Mesenchymal stem cell (in vitro differentiated cells and primary cell): ENCODE data around the gene CWF19L1.

ENCODE experiments used
- DNase-seq: peaks from one replicate; pipeline ENCODE4 v3.0.0-alpha.2; 2013
- H2AFZ ChIP-seq: one replicate; pipeline ENCODE4 v1.6.1; 2013; ENCODE audit warnings: low read depth, mild to moderate bottlenecking, control low read depth, inconsistent platforms, low read length, moderate library complexity
- H2AK5ac ChIP-seq: 2 replicates; pipeline ENCODE4 v1.6.1; 2013; ENCODE audit warnings: low read length, moderate library complexity, mild to moderate bottlenecking, inconsistent platforms; ENCODE audit not compliant: severe bottlenecking
- H2BK120ac ChIP-seq: one replicate; pipeline ENCODE4 v1.6.1; 2013; ENCODE audit warnings: low read depth, mild to moderate bottlenecking, inconsistent platforms, low read length, moderate library complexity
- H2BK12ac ChIP-seq, 2 experiments: one replicate each; pipeline ENCODE4 v1.6.1; 2013; ENCODE audit warnings: inconsistent platforms in 2 of 2, low read length in 2 of 2, mild to moderate bottlenecking in 2 of 2, moderate library complexity in 2 of 2, control low read depth in 1 of 2
- H2BK15ac ChIP-seq: one replicate; pipeline ENCODE4 v1.6.1; 2013; ENCODE audit warnings: mild to moderate bottlenecking, low read depth, inconsistent platforms; ENCODE audit not compliant: poor library complexity, severe bottlenecking
- H2BK5ac ChIP-seq: 2 replicates; pipeline ENCODE4 v1.6.1; 2013; ENCODE audit warnings: low read depth, mild to moderate bottlenecking, low read length, control low read depth, inconsistent platforms; ENCODE audit not compliant: poor library complexity, severe bottlenecking
- H3K14ac ChIP-seq, 2 experiments: one replicate each; pipeline ENCODE4 v1.6.1; 2013; ENCODE audit warnings: inconsistent platforms in 2 of 2, low read length in 2 of 2, control low read depth in 1 of 2, mild to moderate bottlenecking in 1 of 2, moderate library complexity in 1 of 2
- H3K18ac ChIP-seq, 2 experiments: one replicate each; pipeline ENCODE4 v1.6.1; 2013; ENCODE audit warnings: inconsistent platforms in 2 of 2, low read length in 2 of 2, control low read depth in 1 of 2, low read depth in 1 of 2, mild to moderate bottlenecking in 1 of 2
- H3K23ac ChIP-seq, 2 experiments: one replicate each; pipeline ENCODE4 v1.6.1; 2013; ENCODE audit warnings: inconsistent platforms in 2 of 2, low read length in 2 of 2, mild to moderate bottlenecking in 2 of 2, moderate library complexity in 2 of 2, control low read depth in 1 of 2
- H3K27ac ChIP-seq: 2 replicates; pipeline ENCODE4 v1.5.1; 2013; ENCODE audit warnings: mild to moderate bottlenecking, moderate library complexity, low read length, control low read depth, inconsistent platforms; ENCODE audit not compliant: poor library complexity, severe bottlenecking
- H3K27me3 ChIP-seq, 2 experiments: 2 replicates each; pipeline versions ENCODE4 v1.6.1 to v1.7.0; 2013; ENCODE audit warnings: low read length in 2 of 2, mild to moderate bottlenecking in 2 of 2, moderate library complexity in 2 of 2, control low read depth in 1 of 2, inconsistent platforms in 1 of 2; ENCODE audit not compliant: control insufficient read depth in 1 of 2, insufficient read depth in 1 of 2
- H3K36me3 ChIP-seq, 2 experiments: 2 replicates each; pipeline versions ENCODE4 v1.6.1 to v1.7.0; 2013; ENCODE audit warnings: low read length in 2 of 2, control low read depth in 1 of 2, inconsistent platforms in 1 of 2, low read depth in 1 of 2, mild to moderate bottlenecking in 1 of 2; ENCODE audit not compliant: insufficient read depth in 2 of 2, control insufficient read depth in 1 of 2
- H3K4ac ChIP-seq, 2 experiments: one replicate each; pipeline ENCODE4 v1.6.1; 2013; ENCODE audit warnings: inconsistent platforms in 2 of 2, low read length in 2 of 2, mild to moderate bottlenecking in 2 of 2, moderate library complexity in 2 of 2, control low read depth in 1 of 2, low read depth in 1 of 2
- H3K4me1 ChIP-seq: 2 replicates; pipeline ENCODE4 v1.6.1; 2013; ENCODE audit warnings: low read depth, low read length, control low read depth; ENCODE audit not compliant: control insufficient read depth, insufficient read depth
- H3K4me2 ChIP-seq: 2 replicates; pipeline ENCODE4 v1.6.1; 2013; ENCODE audit warnings: low read length, mild to moderate bottlenecking, inconsistent platforms; ENCODE audit not compliant: poor library complexity, severe bottlenecking
- H3K4me3 ChIP-seq, 2 experiments: 2 replicates each; pipeline versions ENCODE4 v1.5.1 to v1.7.0; 2013; ENCODE audit warnings: low read length in 2 of 2, mild to moderate bottlenecking in 2 of 2, control low read depth in 1 of 2, low read depth in 1 of 2; ENCODE audit not compliant: insufficient read depth in 1 of 2
- H3K79me1 ChIP-seq: replicated peaks from 2 replicates; pipeline ENCODE4 v1.6.1; 2013; ENCODE audit warnings: mild to moderate bottlenecking, control low read depth, low read length, inconsistent platforms; ENCODE audit not compliant: poor library complexity, severe bottlenecking
- H3K9ac ChIP-seq: 2 replicates; pipeline ENCODE4 v1.7.0; 2013; ENCODE audit warnings: mild to moderate bottlenecking, low read length, moderate library complexity
- H3K9me3 ChIP-seq: 2 replicates; pipeline ENCODE4 v1.7.0; 2013; ENCODE audit warnings: mild to moderate bottlenecking, low read length; ENCODE audit not compliant: control insufficient read depth
- H4K8ac ChIP-seq: one replicate; pipeline ENCODE4 v1.6.1; 2013; ENCODE audit warnings: inconsistent platforms, mild to moderate bottlenecking, low read length, moderate library complexity
- H4K91ac ChIP-seq: one replicate; pipeline ENCODE4 v1.6.1; 2013; ENCODE audit warnings: mild to moderate bottlenecking, low read length, inconsistent platforms
- WGBS: methylation state at CpG from one replicate; pipeline ENCODE4 v1.1.7; 2013; ENCODE audit warnings: mixed read lengths; 5-methylcytosine and 5-hydroxymethylcytosine counted together

Gene CWF19L1

GRCh38 chr10:100254191-100254590 is 13.2 kb downstream of the CWF19L1 start:
- no peak overlapping the region for H2AK5ac ChIP-seq
- H3K4me2 ChIP-seq = no peak overlapping the region
- H2BK12ac ChIP-seq = no peak overlapping the region
- no peak overlapping the region for H3K27ac ChIP-seq
- no peak overlapping the region for H2BK15ac ChIP-seq
- no peak overlapping the region for H2BK5ac ChIP-seq
- H4K91ac ChIP-seq = no peak overlapping the region
- no peak overlapping the region for H4K8ac ChIP-seq
- H3K4me3 ChIP-seq = no peak overlapping the region
- no peaks in the 10 kb centered on the region for H3K27me3 ChIP-seq
- H2BK120ac ChIP-seq = no peak overlapping the region
- H3K14ac ChIP-seq = no peak overlapping the region
- peaks cover 14% of the 10 kb centered on the region for H3K79me1 ChIP-seq
- H3K23ac ChIP-seq = no peak overlapping the region
- no peak overlapping the region for H3K4ac ChIP-seq
- no peaks in the 10 kb centered on the region for H3K4me1 ChIP-seq
- no peak overlapping the region for H3K18ac ChIP-seq
- no peak overlapping the region for H3K9ac ChIP-seq
- no peak overlapping the region for H2AFZ ChIP-seq
- peaks cover 14 to 81% of the 10 kb centered on the region in 2 experiments for H3K36me3 ChIP-seq
- DNase-seq = no peak
- WGBS = 100% methylated on average over 1 of the region's 3 CpGs
- H3K9me3 ChIP-seq = no peaks in the 10 kb centered on the region

DNA sequence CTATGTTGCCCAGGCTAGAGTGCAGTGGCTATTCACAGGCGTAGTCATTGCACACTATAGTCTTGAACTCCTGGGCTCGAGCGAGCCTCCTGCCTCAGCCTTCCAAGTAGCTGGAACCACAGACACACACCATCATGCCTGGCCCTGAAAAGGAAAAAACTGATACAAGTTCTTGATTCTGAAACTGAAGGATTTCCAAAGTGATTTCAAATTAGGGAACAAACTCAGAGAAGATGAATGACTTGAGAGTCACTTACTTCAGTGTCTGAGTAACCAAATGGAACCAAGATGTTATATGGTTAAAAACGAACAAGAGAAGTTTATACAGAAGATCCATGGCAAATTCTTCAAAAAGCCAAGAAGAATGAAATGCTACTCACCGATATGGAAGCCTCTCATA is 14.4 kb downstream of the CWF19L1 start:
- H3K9me3 ChIP-seq = no peaks in the 10 kb centered on the region
- H3K36me3 ChIP-seq = peaks cover 23 to 83% of the 10 kb centered on the region in 2 experiments
- H4K8ac ChIP-seq = no peak overlapping the region
- H2BK15ac ChIP-seq = no peak overlapping the region
- H3K79me1 ChIP-seq = peaks cover 11% of the 10 kb centered on the region
- no peaks in the 10 kb centered on the region for H3K4me1 ChIP-seq
- no peak for DNase-seq
- no peak overlapping the region for H3K4me3 ChIP-seq
- no peak overlapping the region for H3K4ac ChIP-seq
- H3K23ac ChIP-seq = no peak overlapping the region
- WGBS = 100% methylated on average over 4 of the region's 5 CpGs
- no peak overlapping the region for H3K18ac ChIP-seq
- H2AK5ac ChIP-seq = no peak overlapping the region
- no peak overlapping the region for H3K27ac ChIP-seq
- no peak overlapping the region for H2BK12ac ChIP-seq
- H3K9ac ChIP-seq = no peak overlapping the region
- H4K91ac ChIP-seq = no peak overlapping the region
- H2BK120ac ChIP-seq = no peak overlapping the region
- no peaks in the 10 kb centered on the region for H3K27me3 ChIP-seq
- H2AFZ ChIP-seq = no peak overlapping the region
- H3K14ac ChIP-seq = no peak overlapping the region
- H3K4me2 ChIP-seq = no peak overlapping the region
- no peak overlapping the region for H2BK5ac ChIP-seq

GRCh38 chr10:100248820-100249219 is 18.6 kb downstream of the CWF19L1 start:
- H3K9me3 ChIP-seq = no peaks in the 10 kb centered on the region
- H2BK15ac ChIP-seq = no peak overlapping the region
- H3K23ac ChIP-seq = no peak overlapping the region
- no peak overlapping the region for H4K91ac ChIP-seq
- H3K79me1 ChIP-seq = peaks cover 3% of the 10 kb centered on the region
- no peak overlapping the region for H2BK5ac ChIP-seq
- no peak overlapping the region for H3K9ac ChIP-seq
- no peak overlapping the region for H2BK12ac ChIP-seq
- no peak overlapping the region for H3K4ac ChIP-seq
- no peak overlapping the region for H4K8ac ChIP-seq
- no peak overlapping the region for H2AK5ac ChIP-seq
- no peak overlapping the region for H3K18ac ChIP-seq
- H3K27me3 ChIP-seq = no peaks in the 10 kb centered on the region
- peaks cover 17 to 83% of the 10 kb centered on the region in 2 experiments for H3K36me3 ChIP-seq
- 97% methylated on average over 6 of the region's 7 CpGs for WGBS
- H3K4me1 ChIP-seq = no peaks in the 10 kb centered on the region
- no peak for DNase-seq
- no peak overlapping the region for H3K14ac ChIP-seq
- no peak overlapping the region for H3K4me3 ChIP-seq
- no peak overlapping the region for H3K4me2 ChIP-seq
- H2BK120ac ChIP-seq = no peak overlapping the region
- no peak overlapping the region for H2AFZ ChIP-seq
- no peak overlapping the region for H3K27ac ChIP-seq

- Histone ChIP-seq H2BK12ac (no peak overlapping the region), H4K91ac (no peak overlapping the region), H3K23ac (no peak overlapping the region), H3K4me1 (no peaks in the 10 kb centered on the region), H2BK120ac (no peak overlapping the region), H3K4me2 (no peak overlapping the region), H3K14ac (no peak overlapping the region), H3K4me3 (no peak overlapping the region), H3K4ac (no peak overlapping the region), H2BK15ac (no peak overlapping the region), H3K79me1 (peaks cover 8% of the 10 kb centered on the region), H2AFZ (no peak overlapping the region), H2AK5ac (no peak overlapping the region), H4K8ac (no peak overlapping the region), H3K27me3 (no peaks in the 10 kb centered on the region), H3K18ac (no peak overlapping the region), H3K27ac (peak overlapping the region; percentile 62), H3K36me3 (peaks cover 12 to 83% of the 10 kb centered on the region in 2 experiments), H3K9me3 (no peaks in the 10 kb centered on the region), H3K9ac (no peak overlapping the region), H2BK5ac (no peak overlapping the region)
- DNase-seq = no peak
- 97% methylated on average over 5 of the region's 5 CpGs for WGBS
Observed at GRCh38 chr10:100245484-100246220, 21.8 kb downstream of the CWF19L1 start.
